Measurements from ENCODE around the gene PILRA.
A peak's percentile ranks its signal among the peaks of the same experiment; 100 is the strongest.
"Not testable (repeated sequence)": the region's sequence is repeated elsewhere in the genome, so short reads cannot be mapped to it uniquely, and the experiment has no call there.

Gene PILRA

DNA sequence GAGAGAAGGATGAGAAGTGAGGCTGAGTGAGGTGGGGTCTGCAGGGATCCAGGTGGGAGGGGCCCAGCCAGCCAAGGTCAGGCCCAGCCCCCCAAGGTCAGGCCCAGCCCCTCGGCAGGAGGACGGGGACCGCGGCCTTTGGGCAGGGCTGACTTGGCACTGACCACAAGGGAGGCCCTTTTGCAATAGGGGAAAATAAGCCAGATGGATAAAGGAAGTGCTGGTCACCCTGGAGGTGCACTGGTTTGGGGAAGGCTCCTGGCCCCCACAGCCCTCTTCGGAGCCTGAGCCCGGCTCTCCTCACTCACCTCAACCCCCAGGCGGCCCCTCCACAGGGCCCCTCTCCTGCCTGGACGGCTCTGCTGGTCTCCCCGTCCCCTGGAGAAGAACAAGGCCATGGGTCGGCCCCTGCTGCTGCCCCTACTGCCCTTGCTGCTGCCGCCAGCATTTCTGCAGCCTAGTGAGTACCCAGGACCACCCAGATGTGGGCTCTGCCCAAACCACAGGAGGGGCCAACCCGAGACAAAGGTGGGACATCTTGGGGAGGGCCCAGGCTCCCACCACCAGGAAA is at the start of gene PILRA:
Gene PILRA (plus strand): TSS at position 227 of the 571 bp plus-strand sequence. CDS start 170 bp downstream, at position 397.
- no peak for DNase-seq

DNA sequence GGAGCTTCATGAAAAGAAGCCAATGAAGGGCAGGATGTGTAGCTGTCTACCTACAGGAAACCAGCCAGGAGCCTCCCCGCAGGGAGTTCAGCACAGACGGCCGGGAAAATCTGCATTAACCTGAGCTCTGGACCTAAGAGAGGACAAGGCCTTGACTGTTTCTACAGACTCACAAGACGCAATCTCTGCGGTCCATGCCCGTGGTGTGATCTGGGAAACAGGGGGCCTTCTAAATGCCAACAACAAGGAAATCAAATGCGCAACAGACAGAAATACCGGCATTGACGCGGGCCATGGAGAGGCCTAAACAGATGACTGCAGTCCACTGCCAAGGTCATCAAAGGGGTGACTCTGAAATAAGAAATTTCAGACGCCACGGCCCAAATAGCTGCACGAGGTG is 49.1 kb upstream of the PILRA start:
- not testable (repeated sequence) for DNase-seq

DNA sequence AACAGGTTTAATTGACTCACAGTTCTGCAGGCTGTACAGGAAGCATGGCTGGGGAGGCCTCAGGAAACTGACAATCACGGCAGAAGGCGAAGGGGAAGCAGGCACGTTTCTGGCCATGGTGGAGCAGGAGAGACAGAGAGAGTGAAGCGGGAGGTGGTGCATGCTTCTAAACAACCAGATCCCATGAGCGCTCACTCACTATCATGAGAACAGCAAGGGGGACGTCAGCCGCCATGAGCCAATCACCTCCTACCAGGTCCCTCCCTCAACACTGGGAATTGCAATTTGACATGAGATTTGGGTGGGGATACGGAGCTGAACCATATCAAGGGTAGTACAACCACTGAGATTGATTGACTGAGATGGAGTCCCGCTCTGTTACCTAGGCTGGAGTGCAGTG is 47.6 kb upstream of the PILRA start:
- not testable (repeated sequence) for DNase-seq

DNA sequence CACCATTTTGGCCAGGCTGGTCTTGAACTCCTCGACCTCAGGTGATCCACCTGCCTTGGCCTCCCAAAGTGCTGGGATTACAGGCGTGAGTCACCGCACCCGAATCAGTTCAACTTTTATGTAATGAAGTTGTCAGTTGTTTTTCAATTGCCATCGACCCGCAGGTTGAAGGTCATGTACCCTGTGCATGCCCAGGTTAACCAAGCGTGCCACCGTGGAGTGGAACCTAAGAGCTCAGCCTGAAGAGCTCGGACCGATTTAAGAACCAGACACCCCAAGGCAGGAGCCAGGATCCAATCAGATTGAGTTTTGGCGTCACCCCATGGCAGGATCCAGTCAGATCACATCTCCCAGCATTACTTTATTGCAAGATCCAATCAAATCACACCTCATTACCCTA is 46.4 kb upstream of the PILRA start:
- not testable (repeated sequence) for DNase-seq

DNA sequence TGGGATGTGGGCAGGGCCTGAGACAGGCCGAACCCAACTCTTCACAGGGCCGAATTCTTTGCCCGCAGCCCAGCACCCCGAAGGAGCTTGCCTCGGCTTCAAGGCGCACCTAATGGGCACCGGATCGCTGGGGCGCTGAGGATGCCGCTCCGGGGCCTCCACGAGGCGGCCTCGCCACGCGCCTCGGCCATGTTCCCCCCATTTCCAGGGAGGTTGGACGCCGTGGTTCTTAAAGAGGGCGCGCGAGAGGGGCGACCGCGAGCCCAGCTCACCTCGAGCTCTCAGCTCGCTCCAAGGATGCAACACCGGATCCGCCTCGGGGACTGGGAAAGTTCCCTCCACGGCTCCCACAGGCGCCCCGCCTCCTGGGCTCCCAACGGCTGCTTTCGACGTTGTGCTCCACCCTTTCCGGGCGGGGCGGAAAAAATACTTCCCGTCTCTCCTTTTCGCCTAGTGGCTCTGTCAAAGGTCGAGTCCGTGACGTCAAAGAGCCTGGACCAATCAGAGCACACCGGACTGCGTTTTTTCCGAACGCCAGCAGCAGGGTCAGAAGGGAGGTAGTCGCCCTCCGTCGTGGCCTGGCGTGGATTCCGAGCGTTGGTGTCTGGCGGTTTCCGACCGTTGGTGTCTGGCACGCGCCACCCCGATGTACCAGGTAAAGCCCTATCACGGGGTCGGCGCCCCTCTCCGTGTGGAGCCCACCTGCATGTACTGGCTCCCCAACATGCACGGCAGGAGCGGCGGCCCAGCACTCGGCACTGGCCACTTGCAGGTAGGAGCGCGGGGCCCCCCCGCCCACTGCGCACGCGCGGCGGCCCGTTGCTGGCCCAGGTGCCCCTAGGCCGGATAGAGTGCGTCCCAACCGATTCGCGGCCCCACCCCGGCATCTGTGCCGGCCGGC is 37.5 kb upstream of the PILRA start:
- peak; percentile 96 for DNase-seq

DNA sequence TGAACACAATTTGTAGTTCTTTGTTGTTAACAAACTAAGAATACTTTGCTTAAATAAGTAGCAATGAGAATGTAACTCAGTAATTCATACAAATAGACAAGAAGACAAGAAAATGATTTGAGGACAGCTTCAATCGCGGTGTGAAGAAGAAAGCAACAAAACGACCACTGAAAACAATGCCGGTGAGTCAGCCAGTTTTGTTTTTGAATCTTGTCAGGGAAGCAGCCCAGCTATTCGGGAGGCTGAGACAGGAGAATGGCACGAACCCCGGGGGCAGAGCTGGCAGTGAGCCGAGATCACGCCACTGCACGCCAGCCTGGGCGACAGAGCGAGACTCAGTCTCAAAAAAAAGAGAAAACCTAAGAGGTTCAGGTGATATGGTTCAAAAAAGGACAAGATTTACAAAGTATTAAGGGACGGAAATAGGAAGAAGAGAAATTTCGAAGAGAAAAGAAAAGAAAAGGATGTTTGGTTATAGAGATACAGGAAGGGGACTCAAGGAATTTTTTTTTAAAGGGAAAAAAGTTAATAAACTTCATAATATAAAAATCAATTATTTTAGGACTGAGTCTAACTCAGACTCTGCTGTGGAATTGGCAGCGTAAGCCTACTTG is 35.1 kb upstream of the PILRA start:
- DNase-seq = not testable (repeated sequence)

DNA sequence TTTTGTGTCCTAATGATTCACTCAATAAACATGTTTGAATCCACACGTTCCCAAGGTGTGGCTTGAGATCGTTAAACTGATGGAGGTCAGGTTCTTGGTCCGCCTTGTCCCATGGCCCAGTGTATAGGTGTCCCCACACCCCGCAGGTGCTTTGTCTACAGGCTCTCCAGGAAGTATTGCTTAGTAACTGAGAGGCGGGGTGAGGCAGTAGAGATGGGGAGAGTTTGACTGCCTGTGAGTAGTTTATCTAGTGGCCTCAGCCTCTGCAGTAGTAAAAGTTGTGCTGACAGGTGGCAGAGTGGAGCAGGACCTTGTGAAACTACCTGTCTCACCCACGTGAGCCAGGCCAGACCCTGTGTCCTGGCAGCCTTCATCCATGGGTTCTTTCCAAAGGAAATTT is 32.0 kb upstream of the PILRA start:
- not testable (repeated sequence) for DNase-seq

DNA sequence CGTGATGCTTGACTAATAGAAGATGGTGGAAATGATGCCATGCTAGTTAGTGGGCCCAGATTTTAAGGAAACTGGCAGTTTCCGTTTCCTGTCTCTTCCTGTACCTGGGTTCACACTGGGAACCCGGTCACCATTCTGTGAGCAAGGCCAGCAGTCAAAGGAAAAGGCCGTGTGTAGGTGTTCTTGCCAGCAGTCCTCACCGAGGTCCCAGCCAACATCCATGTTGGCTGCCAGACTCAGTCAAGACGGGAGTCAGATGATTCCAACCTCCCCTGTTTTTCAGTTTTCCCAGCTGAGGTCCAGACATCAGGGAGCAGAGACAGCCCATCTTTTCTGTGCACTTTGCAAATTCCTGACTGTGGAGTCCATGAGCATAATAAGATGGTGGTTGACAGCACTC is 30.5 kb upstream of the PILRA start:
- DNase-seq = no peak

DNA sequence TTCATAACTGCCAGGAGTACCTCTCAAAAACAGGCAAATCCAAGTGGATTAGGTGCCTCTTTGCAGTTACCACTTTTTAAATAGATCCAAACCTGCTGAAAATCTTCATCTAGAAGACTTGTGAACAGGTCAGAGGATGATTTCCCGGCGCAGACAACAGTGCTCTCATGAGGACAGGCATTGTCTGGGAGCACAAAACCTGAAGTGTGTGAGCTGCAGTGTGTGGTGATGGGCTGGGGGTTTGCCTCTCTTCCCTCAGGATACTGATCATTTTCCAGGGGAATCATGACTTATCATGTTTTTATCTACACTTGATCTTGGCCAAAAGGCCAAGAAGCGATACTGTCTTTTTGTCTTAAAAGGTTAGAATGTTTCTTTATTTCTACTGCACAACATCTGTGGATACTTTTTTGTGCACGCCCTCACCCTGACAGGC is 29.1 kb upstream of the PILRA start:
- not testable (repeated sequence) for DNase-seq

DNA sequence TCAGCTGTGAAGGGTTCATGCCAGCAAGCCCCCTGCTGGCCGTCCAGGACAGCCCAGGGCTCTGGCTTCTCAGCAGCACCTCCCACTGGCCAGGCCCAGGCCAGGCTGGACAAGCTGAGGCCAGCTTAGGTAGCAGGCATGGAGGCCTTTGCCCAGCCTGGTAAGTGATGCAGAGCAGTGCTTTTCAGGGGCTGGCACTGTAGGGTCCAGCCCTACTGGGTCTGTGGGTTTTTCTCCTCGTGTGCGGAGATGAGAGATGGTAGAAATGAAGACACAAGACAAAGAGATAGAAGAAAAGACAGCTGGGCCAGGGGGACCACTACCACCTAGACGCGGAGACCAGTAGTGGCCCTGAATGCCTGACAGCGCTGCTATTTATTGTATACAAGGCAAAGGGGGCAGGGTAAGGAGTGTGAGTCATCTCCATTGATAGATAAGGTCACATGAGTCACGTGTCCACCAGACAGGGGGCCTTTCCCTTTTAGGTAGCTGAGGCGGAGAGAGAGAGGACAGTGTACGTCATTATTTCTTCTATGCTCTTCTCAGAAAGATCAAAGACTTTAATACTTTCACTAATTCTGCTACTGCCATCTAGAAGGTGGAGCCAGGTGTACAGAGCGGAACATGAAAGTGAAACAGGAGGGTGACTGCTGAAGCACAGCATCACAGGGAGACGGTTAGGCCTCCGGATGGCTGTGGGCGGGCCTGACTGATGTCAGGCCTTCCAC is 28.6 kb upstream of the PILRA start:
- DNase-seq = peak; percentile 93

DNA sequence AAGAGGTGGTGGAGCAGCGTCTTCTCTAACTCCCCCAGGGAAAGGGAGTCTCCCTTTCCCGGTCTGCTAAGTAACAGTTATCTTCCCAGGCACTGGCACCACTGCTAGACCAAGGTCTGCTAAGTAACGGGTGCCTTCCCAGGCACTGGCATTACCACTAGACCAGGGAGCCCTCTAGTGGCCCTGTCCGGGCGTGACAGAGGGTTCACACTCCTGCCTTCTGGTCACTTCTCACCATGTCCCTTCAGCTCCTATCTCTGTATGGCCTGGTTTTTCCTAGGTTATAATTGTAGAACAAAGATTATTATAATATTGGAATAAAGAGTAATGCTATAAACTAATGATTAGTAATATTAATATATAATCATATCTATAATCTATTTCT is 28.0 kb upstream of the PILRA start:
- DNase-seq = peak; percentile 92

DNA sequence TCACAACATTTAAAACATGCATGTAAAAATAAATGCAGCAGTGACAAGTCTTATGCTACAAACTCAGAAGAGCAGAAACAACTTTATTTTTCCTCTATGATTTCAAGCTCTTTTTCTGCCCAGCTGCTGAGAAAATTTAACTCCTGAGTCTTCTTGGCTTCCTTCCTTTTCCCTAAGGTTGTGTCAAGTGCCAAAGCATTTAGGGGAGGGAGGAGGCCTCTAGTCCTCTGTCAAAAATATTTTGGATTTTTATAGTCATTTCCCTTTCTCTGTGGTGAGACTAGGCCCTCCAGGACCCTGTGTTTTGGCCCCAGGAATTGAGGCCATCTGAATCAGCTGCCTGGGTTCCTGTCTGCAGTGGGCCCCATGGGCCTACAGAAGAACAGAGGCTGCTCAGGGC is 26.4 kb upstream of the PILRA start:
- no peak for DNase-seq

DNA sequence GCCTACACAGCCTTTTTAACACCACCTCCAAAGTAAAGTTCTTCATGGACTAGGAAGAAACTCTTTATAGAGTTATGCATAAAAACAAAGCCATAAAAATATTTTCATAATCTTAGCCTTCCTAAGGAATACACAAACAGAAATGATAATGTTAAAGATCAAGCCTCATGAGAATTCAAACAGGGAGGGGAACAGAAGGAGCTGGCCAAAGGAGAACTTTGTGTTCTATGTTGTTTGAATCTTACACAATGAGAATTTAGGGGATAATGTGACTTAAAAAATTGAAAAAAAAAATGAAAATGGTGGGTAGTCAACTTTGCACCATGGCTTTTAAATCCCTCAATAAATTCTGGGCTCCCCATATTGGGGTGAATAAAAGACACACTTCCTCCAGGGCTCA is 24.5 kb upstream of the PILRA start:
- no peak for DNase-seq

DNA sequence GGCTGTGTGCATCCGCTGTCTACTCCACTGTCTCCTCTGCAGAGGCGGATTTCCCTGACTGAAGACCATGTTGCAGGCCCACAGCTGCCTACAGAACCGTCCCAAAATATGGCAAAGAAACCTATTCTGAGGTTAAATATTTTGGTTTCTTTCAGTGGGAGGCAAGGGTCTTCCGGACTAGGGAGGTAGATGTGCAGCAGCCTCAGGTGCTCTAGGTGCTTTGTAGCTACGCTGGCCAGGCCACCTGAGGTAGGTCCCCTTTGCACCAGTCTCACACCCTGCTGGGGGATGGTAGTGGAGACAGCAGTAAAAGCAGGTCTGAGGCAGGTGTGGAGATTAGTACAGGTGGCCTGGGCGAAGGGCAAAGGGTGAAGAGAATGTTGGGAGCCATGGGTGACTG is 23.5 kb upstream of the PILRA start:
- DNase-seq = no peak

DNA sequence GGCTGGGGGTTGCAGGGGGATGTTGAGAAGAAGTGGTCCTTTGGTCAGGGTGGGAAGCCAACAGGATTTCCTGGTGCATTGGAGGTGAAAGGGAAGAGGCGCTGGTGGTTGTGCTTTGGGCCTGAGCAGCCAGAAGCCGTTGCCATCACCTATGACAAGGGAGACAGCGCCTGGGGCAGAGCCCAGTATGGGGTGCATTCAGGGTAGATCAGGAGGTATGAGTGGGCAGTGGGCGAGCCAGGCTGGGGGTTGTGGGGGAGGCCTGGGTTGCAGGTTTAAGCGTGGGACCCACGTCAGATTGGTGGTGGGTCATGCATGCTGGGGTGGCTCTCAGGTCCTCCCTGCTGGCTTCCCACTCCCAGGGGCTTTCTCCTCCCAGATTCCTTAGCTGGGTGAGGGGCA is 21.6 kb upstream of the PILRA start:
- DNase-seq = no peak

DNA sequence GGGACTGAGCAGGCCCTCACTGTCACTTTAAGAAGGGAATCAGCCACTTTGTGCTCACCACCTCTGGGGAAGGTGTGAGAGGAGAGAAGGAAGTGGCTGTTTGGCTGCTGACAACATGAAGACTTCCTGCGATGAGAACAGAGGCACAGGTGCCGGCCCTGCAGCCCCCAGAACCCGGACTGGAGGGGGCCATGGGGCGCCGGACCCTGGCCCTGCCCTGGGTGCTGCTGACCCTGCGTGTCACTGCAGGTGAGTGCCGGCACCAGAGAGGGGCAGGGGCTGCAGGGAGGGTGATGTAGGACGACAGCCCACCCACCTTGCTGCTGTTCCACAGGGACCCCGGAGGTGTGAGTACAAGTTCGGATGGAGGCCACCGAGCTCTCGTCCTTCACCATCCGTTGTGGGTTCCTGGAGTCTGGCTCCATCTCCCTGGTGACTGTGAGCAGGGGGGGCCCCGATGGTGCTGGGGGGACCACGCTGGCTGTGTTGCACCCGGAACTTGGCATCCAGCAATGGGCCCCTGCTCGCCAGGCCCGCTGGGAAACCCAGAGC is 21.0 kb upstream of the PILRA start:
- DNase-seq = not testable (repeated sequence)

DNA sequence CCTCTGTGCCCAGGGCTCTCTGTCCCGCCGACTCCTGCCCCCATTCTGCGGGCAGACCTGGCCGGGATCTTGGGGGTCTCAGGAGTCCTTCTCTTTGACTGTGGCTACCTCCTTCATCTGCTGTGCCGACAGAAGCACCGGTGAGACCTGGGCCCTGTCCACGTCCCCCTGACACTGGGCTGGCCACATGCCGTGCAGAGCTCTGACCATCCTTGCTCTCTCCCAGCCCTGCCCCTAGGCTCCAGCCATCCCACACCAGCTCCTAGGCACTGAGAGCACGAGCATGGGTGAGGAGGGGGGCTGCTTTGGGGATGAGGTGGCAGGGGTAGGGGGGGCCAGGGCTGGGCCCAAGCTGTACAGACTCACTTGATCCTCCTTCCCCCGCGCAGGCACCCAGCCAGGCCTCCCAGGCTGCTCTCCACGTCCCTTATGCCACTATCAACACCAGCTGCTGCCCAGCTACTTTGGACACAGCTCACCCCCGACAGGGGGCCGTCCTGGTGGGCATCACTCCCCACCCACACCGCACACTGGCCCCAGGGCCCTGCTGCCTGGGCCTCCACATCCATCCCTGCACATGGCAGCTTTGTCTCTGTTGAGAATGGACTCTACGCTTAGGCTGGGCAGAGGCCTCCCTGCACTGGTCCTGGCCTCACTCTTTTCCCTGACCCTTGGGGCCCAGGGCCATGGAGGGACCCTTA is 20.2 kb upstream of the PILRA start:
- DNase-seq = no peak

DNA sequence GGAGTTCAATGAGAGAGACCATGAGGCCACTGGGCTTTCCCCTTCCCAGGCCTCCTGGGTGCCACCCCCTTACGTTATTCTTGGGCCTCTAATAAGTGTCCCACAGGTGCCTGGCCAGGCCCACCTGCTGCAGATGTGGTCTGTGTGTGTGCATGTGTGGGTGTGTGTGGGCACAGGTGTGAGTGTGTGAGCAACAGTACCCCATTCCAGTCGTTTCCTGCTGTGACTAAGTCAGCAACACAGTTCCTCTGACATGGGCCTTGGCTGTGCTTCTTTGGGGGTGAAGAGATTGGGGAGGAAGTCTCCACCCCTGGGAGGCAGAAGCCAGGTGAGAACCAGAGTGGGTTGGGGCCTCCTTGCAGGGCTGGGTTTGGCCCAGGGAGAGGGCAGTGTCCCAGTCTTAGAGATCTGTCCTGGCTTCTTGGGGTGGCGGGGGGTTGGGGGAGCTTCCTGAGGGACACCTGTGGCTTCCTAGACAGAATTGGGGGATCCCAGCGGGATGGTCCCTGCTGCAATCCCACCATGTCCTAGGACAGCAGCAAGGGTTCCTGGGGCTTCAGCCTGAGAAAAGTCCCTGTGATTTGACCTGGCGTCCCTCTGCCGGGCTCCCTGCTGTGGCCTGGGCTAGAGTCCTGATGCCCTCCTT is 19.5 kb upstream of the PILRA start:
- DNase-seq = peak; percentile 72

DNA sequence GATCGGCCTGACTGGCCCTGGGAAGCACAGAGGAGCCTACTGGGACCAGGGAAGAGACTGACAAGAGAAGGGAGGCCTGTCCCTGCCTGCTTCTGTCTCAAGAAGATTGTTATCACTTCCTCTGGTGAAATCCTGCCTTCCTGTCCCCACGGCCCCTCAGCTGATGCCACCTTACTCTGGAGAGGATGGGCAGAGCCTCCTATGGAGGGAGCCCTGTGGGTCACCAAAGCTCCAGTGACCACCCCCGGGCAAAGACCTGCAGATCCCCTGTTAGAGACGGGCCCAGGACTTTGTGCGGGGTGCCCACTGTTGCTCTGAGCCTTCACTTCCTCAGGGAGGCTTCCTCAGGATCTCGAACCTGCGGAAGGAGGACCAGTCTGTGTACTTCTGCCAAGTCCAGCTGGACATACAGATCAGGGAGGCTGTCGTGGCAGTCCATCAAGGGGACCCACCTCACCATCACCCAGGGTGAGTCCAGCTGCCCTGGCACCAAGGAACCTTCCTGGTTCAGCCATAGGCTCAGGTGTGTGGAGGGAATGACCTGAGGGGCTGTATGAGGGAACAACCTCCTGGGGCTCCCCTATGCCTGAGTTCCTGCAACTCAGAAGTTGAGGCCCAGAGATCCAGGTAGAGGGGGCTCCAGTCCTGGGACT is 16.7 kb upstream of the PILRA start:
- no peak for DNase-seq

DNA sequence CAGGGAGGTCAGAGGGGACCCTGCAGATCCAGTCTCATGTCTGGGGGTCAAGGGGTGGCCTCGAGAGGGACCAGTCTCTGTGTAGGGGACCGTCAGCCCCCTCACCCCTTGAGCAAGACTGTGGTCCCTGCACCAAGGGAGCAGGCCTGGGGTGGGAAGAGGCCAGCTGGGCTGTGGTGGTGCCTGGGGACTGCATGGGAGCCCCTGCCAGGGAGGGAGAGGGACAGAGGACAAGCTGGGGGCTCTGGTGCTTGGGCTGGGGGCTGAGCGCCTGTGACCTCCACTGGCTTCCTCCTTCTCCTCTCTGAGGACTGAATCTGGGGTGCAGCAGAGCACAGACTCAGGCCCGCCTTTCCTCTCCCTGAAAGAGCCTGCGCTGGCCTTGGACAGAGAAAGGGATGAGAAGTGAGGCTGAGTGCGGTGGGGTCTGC is 16.1 kb upstream of the PILRA start:
- no peak for DNase-seq
